Erythroblast (primary cell): Measurements from ENCODE around the gene DCK.
"Not testable (repeated sequence)": the region's sequence is repeated elsewhere in the genome, so short reads cannot be mapped to it uniquely, and the experiment has no call there.

Experiments used
- DNase-seq, 2 experiments: peaks; one replicate each; lab custom pipeline; 2025; lab: John Stamatoyannopoulos, UW
- GATA1 ChIP-seq: IDR thresholded peaks from 2 replicates; pipeline ENCODE4 v1.6.1; 2011; ENCODE audit warnings: low read depth, mild to moderate bottlenecking, control low read depth, low read length, moderate library complexity
- POLR2A ChIP-seq: IDR thresholded peaks from 2 replicates; pipeline ENCODE4 v1.6.1; 2011; ENCODE audit warnings: mild to moderate bottlenecking, low read length

The DCK gene

GRCh38 chr4:70984589-70984988, 8.9 kb upstream of the DCK start:
- TF ChIP-seq GATA1 = no peak
- no peak for TF ChIP-seq POLR2A
- no peak for DNase-seq

GRCh38 chr4:70991596-70991995, 1.9 kb upstream of the DCK start:
- DNase-seq = peak in 1 of 2 experiments; percentile 17
- TF ChIP-seq POLR2A (no peak), GATA1 (no peak)

- peak; percentile 44 to 46 for DNase-seq
- no peak for TF ChIP-seq GATA1
Observed at GRCh38 chr4:70992391-70992881, 1.0 kb upstream of the DCK start.

- DNase-seq = no peak
- TF ChIP-seq GATA1 (no peak), POLR2A (no peak)
Observed at GRCh38 chr4:70994069-70994366, 569 bp downstream of the DCK start.

- TF ChIP-seq GATA1 = no peak
- TF ChIP-seq POLR2A = no peak
- DNase-seq = peak; percentile 46
Observed at GRCh38 chr4:70994387-70995099, 1.1 kb downstream of the DCK start.

- TF ChIP-seq POLR2A (peak; percentile 21), GATA1 (no peak)
- DNase-seq = peak; percentile 46 to 61
Observed at GRCh38 chr4:70996018-70996360, 2.5 kb downstream of the DCK start.

- TF ChIP-seq GATA1 (no peak), POLR2A (no peak)
- DNase-seq = peak; percentile 36 to 45
Observed at GRCh38 chr4:70997036-70997435, 3.6 kb downstream of the DCK start.

- no peak for TF ChIP-seq GATA1
- TF ChIP-seq POLR2A = peak; percentile 48
- DNase-seq = peak; percentile 61 to 72
Observed at GRCh38 chr4:70997546-70997945, 4.1 kb downstream of the DCK start.

GRCh38 chr4:70999639-71000038, 6.2 kb downstream of the DCK start:
- not testable (repeated sequence) for DNase-seq

- not testable (repeated sequence) for DNase-seq
Observed at GRCh38 chr4:71001363-71001762, 7.9 kb downstream of the DCK start.

- TF ChIP-seq POLR2A = no peak
- no peak for TF ChIP-seq GATA1
- DNase-seq = peak; percentile 15 to 23
Observed at GRCh38 chr4:71004281-71004851, 10.9 kb downstream of the DCK start.

- not testable (repeated sequence) for DNase-seq
Observed at GRCh38 chr4:71005025-71005424, 11.6 kb downstream of the DCK start.

- DNase-seq = no peak
- TF ChIP-seq GATA1 = no peak
Observed at GRCh38 chr4:71006203-71006907, 12.9 kb downstream of the DCK start.

- TF ChIP-seq POLR2A (no peak), GATA1 (no peak)
- no peak for DNase-seq
Observed at GRCh38 chr4:71008196-71008595, 14.7 kb downstream of the DCK start.

- no peak for DNase-seq
- TF ChIP-seq POLR2A (no peak), GATA1 (no peak)
Observed at GRCh38 chr4:71009086-71009485, 15.6 kb downstream of the DCK start.
